HG03354 (cell line): ENCODE results near the gene ITGBL1.

Source experiments
- ATAC-seq: cut with Tn5 transposase; IDR thresholded peaks from one replicate; pipeline ENCODE4 v1.9.1; 2021; ENCODE audit warnings: mild to moderate bottlenecking; ENCODE audit not compliant: unreplicated experiment, poor library complexity, severe bottlenecking

The ITGBL1 gene

DNA sequence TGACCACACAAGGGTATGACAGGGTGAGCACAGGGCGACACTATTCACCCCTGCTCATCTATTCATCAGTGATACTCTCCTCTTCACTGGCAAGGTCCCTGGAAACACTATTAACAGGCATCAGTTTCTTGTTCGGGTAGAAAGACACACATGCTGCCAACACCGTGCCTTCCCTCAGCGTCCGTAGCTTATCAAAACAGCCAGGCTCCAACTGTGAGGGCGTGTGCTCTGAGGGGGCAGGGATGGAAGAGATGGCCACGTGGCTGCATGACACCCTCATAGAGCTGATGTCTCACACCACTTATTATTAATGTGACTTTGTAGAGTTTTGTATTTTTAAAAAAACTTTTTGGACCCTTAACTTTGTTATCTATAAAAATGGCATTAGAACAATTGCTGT lies 160.3 kb downstream of the ITGBL1 start:
- ATAC-seq, result no peak

DNA sequence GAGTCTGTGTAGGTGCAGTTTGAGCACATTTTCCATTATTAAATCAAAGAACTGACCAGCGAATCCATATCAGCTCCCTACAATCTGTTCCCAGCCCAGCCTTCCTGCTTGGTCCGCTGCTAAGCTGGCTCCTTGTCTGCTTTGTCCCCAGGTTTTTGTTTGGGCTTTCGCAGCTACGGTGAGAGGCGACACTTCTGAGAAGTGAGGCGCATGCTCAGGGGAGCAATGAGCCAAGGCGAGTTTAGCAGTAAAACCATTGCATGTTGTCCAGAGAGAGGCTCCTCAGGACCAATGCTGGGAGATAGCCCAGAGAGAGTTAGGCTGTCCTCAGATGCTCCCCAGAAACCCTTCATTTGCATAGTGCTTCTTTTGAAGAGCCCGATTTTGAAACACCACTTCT lies 162.0 kb downstream of the ITGBL1 start:
- ATAC-seq, result no peak

DNA sequence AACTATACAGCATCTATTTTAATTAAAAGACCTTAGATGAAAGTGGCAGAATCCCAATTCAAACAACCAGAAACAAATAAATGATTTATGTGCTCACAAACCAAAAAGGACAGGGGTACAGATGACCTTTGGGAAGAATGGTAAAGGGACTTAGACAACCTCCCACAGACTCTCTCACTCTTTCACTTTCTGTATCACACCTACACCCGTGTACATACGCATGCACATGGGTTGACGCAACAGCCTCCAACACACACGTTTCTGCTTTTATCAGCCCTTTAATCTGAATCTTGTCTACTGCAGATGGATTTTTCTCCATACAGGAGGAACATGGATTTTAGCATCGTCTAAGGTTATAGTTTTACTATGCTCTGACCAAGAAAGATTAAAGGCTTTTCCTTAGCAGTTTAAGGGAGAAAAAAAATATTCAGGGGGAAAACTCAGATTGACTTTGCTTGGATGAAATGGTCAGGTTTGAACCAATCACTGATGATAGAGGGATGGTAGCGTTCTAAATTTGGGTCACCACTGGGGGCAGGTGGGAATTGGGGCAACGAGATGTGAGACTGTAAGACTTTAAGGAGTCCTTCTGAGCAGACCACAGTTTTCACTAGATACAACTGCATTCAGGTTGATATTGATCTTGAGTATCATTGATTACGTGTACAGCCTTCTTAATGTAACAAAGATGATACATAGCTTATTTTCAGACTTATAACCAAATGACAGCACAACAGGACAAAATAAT lies 166.1 kb downstream of the ITGBL1 start:
- ATAC-seq, result no peak

DNA sequence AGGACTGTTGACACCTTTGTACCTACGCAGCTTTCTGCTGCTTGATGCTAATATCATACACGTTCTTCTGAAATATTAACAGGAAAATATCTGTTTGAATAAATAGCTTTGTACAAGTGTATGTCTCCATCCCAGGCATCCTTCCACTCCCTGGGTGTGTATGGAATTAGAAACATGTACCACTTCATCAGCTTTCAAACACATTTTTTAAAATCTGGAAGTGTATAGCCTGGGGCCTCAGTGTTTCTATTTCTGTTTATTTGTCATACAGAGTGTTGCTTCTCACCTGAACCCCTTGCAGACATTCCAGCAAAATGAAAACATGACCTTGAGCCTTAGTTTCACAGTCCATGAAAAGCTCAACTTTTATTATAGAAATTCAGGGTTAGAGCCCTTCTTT lies 168.6 kb downstream of the ITGBL1 start:
- ATAC-seq, result no peak

DNA sequence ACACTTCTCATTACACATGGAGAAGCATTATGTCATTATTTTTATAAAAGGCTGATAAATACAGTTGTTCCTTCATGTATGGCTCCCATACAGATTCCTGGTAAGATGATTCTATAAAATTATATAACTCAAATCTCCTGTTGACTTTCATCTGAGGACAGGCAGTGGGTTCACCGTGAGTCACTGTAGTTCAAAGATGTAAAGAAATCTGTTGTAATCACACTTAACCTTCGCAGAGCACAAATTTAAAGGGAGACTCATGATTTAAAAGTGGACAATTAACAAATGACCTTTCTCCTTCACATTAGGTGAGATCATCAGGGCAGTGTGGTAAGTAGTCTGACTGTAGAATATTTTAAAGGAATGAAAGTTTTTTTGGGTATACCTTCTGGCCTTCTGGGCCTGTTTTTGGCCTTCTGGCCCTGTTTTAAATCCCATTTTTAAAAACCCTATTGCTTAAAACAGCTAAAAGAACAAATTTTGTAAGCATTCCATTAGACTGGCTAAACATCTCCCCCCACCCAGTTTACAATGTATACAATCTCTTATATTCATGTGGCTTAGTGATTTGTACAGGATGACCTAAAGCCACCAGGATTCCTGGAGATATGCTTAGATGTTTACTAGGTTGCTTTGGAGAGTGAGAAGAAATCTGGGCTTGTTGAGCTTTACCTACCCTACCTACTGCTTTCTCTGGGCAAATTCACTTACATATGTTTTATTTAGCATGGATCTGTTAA lies 171.2 kb downstream of the ITGBL1 start:
- no peak for ATAC-seq

DNA sequence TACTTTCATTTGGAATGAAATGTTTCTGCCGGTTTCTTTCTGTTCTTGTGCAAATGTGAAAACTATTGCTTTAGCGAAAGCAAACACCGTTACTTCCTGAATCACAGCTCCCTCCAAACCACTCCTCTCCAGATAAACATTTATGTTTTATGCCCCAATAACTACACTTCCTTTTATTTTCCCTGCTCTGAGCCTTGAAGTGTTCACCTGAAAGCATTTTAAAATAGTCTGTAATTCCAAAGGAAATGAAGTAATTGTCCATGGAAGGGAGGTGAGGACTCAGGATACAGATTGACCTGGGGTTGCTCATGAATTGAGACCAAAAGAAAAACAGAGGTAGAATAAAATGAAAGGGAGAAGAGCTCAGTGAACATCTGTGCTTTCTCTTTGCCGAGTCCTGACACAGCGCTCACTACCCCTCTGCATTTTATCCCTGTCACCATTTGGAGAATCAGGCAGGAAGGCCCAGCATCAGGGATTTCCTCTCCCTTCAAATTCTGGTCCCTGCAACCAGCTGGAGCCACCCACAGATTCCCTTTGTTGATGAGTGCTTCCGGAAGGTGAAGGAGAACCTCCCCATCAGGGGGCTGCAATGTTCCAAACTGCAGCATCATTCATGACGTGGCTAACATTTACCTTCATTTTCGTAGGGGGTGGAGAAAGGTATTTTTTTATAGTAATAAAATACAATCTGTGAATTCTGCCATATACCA lies 171.9 kb downstream of the ITGBL1 start:
- ATAC-seq, result no peak

DNA sequence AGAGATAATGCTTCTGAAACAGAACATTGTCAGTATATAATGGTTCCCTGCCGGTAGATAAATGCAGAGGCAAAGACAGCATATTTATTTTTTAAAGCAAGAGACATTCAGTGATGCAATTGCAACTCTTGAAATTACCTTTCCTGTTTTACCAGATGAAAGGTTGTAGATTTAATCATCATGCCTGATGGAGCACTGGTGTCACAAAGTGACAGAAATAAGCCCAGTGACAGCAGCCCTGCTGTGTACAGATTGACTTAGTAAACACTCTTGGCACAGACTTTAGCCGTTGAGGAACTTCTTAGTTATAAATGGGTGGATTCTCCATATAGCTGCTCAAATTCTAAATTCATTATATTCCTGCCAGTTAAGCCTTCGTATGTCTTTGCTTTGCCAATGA lies 172.5 kb downstream of the ITGBL1 start:
- ATAC-seq, result no peak

DNA sequence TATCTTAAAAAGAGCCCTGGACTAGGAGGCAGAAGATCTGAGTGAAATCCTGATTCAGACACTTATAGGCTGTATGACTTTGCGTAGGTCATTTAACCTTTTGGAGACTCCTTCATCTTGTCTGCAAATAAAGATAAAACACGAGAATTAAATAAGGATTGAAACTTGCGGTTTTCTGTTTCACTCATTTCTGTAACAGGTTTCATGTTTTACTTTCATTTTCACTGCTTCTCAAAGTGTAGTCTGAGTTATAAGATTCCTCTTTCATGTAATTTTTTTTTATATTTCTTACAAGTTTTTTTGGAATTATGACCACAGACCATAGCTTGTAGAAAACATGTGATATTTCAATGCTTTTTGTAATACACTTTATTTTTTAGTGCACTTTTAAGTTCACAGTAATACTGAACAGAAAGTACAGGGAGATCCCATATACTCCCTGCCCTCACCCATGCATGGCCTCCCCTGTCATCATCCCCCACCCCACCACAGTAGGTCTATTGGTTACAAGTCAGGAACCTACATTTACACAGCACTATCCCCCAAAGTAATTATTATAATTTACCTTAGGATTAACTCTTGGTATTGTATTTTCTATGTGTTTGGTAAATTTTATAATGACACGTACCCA lies 174.6 kb downstream of the ITGBL1 start:
- peak; percentile 93 for ATAC-seq

DNA sequence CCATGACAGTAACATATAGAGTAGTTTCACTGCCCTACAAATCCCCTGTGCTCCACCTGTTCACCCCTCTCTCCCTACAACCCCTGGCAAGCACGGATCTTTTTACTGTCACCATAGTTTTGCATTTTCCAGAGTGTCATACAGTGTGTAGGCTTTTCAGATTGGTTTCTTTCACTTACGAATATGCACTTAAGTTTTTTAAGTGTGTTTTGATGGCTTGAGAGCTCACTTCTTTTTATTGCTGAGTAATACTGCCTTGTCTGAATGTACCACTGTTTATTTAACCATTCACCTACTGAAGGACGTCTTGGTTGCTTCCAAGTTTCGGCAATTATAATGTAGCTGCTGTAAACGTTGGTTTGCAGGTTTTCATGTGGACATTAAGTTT lies 175.1 kb downstream of the ITGBL1 start:
- ATAC-seq, result peak; percentile 43

DNA sequence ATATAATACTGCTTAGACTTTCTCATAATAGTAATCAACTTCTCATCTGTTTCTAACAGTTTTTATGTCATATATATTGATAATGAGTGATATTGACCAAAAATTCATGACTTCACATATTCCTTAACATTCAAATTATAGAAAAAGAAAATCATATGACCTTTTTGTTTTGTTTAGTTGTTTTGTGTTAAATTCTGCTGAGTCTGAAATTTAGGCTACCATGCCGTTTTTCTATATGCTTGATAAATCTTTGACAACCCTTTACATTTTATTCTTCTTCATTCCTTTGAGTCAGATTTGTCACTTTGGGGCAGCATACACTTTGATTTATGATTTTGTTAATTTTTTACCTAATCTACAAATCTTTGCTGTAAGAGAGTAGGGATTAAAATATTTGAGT lies 176.4 kb downstream of the ITGBL1 start:
- no peak for ATAC-seq

DNA sequence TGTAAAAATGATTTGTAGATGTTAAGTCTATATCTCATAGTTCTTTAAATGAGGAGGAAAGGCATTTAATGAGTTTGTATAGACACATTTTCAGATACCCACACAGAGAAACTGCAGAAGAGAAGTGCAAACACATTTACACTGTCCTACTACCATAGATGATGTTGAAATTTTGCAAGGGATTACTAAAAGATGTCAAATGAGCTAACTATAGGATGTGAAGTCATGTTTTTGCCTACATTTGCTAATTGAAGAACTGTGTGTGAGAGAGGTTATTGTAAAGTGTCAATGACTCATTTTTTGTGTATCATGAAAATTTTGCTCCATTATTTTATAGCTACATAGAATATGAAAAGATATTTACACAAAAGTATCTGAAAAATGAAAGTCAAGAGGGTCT lies 178.9 kb downstream of the ITGBL1 start:
- no peak for ATAC-seq

DNA sequence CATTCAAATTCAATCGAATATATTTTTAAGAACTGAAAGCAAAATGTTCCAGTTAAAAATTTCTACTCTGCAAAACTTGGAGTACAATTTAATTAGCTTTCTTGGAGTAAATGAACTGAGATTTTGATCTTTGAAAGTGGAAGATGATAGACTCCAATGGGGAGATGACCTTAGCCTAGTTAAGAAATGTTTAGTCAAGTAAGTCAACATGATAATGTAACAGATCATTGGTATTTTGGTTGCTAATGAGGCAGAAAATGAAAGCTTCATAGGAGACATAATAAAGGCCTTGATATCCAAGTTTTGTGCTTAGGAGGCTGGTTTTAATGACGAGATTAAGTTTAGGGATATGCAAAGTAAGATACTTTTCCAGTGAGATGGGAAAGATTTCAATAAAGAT lies 181.7 kb downstream of the ITGBL1 start:
- no peak for ATAC-seq

DNA sequence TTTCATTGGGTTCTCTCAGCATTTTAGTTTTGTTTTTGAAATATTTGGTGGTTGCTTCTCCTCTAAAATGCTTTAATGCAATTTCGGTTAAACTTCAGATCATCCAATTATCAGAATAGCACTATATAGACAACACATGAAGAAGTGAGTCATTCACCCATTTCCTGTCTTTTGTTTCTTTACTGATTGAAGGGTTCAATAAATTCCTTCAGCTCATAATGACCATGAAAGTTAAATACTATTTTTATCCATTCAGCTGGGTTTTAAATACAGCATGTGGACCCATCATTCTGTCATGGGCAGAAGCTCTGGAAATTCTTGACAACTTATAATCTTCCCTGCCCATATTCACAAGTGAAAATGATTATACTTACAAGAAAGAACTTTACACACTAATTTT lies 187.2 kb downstream of the ITGBL1 start:
- ATAC-seq, result no peak

DNA sequence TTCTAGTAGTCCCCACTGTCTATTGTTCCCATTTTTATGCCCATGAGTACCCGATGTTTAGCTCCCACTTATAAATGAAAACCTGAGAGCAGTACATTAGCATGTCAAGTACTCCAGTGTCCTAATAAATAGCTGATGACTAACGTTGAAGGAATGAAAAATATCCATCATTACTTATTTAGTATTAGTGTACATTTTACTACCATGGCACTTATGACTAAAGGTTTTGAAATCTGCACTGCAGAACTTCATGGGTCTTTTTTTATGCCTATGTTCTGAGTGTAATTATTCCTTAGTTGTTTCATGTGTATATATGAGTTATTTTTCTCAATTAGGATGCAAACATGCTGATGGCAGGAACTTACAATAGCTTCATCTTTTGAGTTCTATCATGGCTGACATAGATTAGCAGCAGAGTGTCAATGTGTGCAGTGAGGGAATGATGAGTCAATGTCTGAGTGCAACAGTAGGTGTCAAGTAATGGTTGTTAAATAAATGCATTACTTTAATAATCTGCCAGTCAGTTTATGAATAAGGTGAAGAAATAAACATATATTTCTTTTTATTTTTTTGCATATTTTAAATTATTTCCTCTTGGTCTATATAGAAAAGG lies 188.4 kb downstream of the ITGBL1 start:
- ATAC-seq, result no peak

DNA sequence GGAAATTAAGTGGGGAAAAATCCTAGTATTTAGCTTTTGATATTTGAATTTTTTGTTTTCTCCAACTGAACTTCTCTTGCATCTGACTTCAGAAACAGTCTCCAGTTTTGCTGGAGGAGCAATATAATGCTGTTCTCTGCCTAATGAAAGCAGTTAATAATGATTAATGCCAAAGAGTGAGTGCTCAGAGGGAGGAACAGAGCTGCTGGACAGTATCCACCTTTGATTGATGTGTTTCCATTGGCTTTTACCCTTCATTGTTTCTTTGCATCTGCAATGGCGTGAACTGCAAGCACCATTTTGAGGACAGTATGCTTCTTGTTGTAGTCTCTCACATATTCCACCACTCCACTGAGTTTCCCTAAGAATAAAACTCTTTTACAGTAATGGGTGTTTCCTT lies 193.4 kb downstream of the ITGBL1 start:
- no peak for ATAC-seq

DNA sequence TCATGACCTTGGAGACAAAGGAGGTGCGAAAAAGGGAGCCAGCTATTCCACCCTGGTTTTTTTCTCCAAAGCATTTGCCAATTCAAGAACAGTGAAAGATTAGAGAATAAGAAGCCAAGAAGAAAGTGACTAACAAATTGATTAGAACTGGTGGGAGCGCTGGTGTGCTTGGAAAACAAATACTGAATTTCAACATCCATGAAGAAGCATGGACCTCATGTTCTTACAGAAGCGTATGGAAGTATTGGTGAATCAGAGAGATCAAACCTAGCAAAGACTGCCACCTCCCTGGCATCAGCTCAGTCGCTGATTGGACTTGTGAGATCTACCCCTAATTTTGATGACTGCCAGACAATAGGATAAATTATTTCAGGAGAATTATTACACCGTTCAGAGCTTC lies 195.3 kb downstream of the ITGBL1 start:
- no peak for ATAC-seq

DNA sequence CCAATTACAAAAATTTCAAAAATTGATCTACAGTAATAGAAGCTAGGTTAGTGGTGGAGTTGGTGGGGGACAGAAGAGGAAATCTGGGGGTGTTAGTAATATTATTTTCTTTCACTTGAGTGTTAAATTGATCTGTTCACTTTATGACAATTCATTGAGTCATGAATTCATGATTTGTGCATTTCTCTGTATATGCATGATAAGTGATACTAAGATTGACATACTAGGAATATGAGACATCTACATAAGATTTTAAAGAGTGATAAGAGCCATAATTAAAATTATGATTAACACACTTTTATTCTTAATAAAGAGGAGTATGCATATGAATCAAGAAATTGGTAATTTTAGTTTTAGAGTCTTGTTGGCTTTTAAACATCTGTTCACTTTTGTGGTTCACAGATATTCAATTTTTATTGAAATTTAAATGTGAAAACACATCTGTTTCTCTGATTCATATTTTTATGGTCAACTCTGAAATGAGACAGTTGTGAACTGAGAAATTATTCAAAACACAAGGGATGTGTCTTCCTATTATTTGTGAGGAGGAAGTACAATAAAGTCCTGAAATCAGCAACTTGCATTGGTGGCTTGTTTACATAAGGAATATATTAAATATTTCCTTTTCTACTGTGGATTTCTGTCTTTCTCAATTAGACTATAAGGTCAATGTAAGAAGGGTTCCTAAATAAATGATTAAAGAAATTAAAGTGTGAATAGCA lies 196.5 kb downstream of the ITGBL1 start:
- ATAC-seq, result no peak

DNA sequence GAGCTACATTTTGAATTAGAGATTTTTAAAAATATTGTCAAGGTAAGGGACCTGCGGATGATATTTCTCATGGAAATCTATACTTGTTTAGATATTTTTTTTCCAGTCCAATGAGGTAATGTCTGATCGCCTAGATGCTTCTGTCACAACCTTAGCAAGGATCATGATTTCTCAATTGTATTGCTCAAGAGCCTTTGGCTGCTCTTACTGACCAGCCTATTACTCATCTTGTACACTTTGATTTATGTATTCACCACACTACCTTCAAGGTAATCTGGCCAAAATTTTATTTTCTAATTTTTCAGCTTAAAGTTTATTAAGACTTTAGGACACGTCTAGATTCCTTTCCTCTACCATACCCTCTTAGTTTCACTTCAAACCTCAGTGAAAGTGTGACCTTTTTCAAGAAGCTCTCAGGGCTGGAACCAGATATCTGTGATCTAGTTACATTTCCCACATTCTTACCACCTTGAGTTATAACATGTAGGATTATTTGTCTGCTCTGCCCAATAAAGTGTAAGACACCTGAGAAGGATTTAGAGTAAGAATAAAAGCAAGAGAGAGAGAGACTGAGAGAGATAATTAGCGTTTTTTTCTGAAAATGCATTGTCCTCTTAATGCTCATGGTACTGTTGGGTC lies 197.1 kb downstream of the ITGBL1 start:
- no peak for ATAC-seq

DNA sequence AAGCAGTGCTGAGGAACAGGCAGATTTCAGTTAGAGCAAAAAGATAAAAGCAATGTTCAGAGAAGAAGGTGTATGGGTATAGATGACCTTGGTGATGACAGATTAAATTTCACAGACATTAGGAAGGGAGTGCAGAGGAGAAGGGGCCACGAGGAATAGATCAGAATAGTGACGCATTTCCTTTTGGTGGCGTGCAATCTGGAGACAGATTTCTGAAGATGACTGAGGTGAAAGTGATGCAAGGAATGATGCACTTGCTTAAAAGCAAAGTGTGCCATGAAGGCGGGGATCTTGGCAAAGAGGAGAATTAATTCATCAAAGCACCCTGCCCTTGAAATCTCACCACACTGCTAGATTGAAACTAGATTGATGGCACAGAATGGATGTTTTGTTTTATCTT lies 202.4 kb downstream of the ITGBL1 start:
- ATAC-seq, result no peak
